ENCODE measurements around the gene EEF1AKMT2. TPM values are rescaled to one million over a fixed set of nuclear protein-coding genes. Genes with fewer than 3 reads are reported as not detected.

EEF1AKMT2 gene
- total RNA-seq, 1 experiment from 2014 or later: 32.2 TPM

- Histone ChIP-seq H3K36me3 (ENCODE audit: insufficient read depth, low read length, poor library complexity, severe bottlenecking) (no peaks in the 10 kb centered on the region), H3K27ac (ENCODE audit: low read depth, low read length, poor library complexity, severe bottlenecking) (no peak overlapping the region), H3K4me3 (ENCODE audit: low read depth, low read length, poor library complexity, severe bottlenecking) (no peak overlapping the region), H3K9me3 (ENCODE audit: low read depth, low read length, poor library complexity, severe bottlenecking) (no peaks in the 10 kb centered on the region), H3K27me3 (replicated peaks; ENCODE audit: insufficient read depth, low read depth, low read length, poor library complexity) (no peaks in the 10 kb centered on the region), H3K4me1 (ENCODE audit: insufficient read depth, low read length, poor library complexity, severe bottlenecking) (no peaks in the 10 kb centered on the region)
- no peak for DNase-seq (ENCODE audit: low spot score)
- intact Hi-C loops (cut with micrococcal nuclease; ENCODE audit: unreplicated experiment): no loop called here
- no TSS peak for BruUV-seq (replicated peaks)
- ChIA-PET POLR2A (ENCODE audit: low non-redundant PET) (no interaction called here), CTCF (no interaction called here)
- TF ChIP-seq CTCF (conservative IDR thresholded peaks at IDR 0.05; ENCODE audit: low read depth, low read length): no peak
- no peak for TF ChIP-seq EZH2 (IDR thresholded peaks at IDR 0.05; ENCODE audit: borderline replicate concordance, low read depth, low read length, poor library complexity, severe bottlenecking)
Measured at GRCh38 chr10:124731551-124731950, 60.1 kb downstream of the EEF1AKMT2 start.

DNA sequence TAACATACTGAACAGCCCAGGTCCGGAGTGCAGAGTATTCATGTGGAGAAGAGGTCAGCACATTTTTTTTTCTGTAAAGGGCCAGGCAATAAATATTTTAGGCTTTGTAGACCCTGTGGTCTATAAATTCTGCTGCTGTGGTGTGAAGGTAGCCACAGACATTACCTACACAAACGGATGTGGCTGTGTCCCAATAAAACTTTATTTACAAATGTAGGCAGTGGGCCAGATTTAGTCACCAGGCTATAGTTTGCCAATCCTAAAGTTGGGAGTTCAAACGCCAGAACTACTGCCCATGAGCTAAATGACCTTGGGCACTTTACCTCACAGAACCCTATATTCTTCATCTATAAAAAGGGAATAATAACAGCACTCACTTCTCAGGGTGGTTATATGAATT, 60.9 kb downstream of the EEF1AKMT2 start:
- CTCF ChIA-PET: no interaction called here
- H3K9me3 ChIP-seq (ENCODE audit: low read depth, low read length, poor library complexity, severe bottlenecking): no peaks in the 10 kb centered on the region
- no peak overlapping the region for H3K27ac ChIP-seq (ENCODE audit: low read depth, low read length, poor library complexity, severe bottlenecking)
- H3K27me3 ChIP-seq (replicated peaks; ENCODE audit: insufficient read depth, low read depth, low read length, poor library complexity): no peaks in the 10 kb centered on the region
- H3K4me3 ChIP-seq (ENCODE audit: low read depth, low read length, poor library complexity, severe bottlenecking): no peak overlapping the region
- H3K36me3 ChIP-seq (ENCODE audit: insufficient read depth, low read length, poor library complexity, severe bottlenecking): no peaks in the 10 kb centered on the region
- H3K4me1 ChIP-seq (ENCODE audit: insufficient read depth, low read length, poor library complexity, severe bottlenecking): no peaks in the 10 kb centered on the region
- intact Hi-C loops (cut with micrococcal nuclease; ENCODE audit: unreplicated experiment): no loop called here
- DNase-seq (ENCODE audit: low spot score): no peak
- no TSS peak for BruUV-seq (replicated peaks)
- POLR2A ChIA-PET (ENCODE audit: low non-redundant PET): no interaction called here
- TF ChIP-seq EZH2 (IDR thresholded peaks at IDR 0.05; ENCODE audit: borderline replicate concordance, low read depth, low read length, poor library complexity, severe bottlenecking) (no peak), CTCF (conservative IDR thresholded peaks at IDR 0.05; ENCODE audit: low read depth, low read length) (no peak)

GRCh38 chr10:124728830-124729661, 62.6 kb downstream of the EEF1AKMT2 start:
- POLR2A ChIA-PET (ENCODE audit: low non-redundant PET): no interaction called here
- BruUV-seq (replicated peaks): no TSS peak
- Histone ChIP-seq H3K4me1 (ENCODE audit: insufficient read depth, low read length, poor library complexity, severe bottlenecking) (no peaks in the 10 kb centered on the region), H3K27me3 (replicated peaks; ENCODE audit: insufficient read depth, low read depth, low read length, poor library complexity) (no peaks in the 10 kb centered on the region), H3K4me3 (ENCODE audit: low read depth, low read length, poor library complexity, severe bottlenecking) (no peak overlapping the region), H3K9me3 (ENCODE audit: low read depth, low read length, poor library complexity, severe bottlenecking) (no peaks in the 10 kb centered on the region), H3K27ac (ENCODE audit: low read depth, low read length, poor library complexity, severe bottlenecking) (no peak overlapping the region), H3K36me3 (ENCODE audit: insufficient read depth, low read length, poor library complexity, severe bottlenecking) (no peaks in the 10 kb centered on the region)
- TF ChIP-seq EZH2 (IDR thresholded peaks at IDR 0.05; ENCODE audit: borderline replicate concordance, low read depth, low read length, poor library complexity, severe bottlenecking) (no peak), CTCF (conservative IDR thresholded peaks at IDR 0.05; ENCODE audit: low read depth, low read length) (no peak)
- CTCF ChIA-PET: no interaction called here
- DNase-seq (ENCODE audit: low spot score): no peak
- intact Hi-C loops (cut with micrococcal nuclease; ENCODE audit: unreplicated experiment): no loop called here
